HG02885 (cell line): ENCODE measurements around the gene SLC25A13.
"Not testable (repeated sequence)": the region's sequence is repeated elsewhere in the genome, so short reads cannot be mapped to it uniquely, and the experiment has no call there.

ENCODE experiments used
- ATAC-seq: cut with Tn5 transposase; IDR thresholded peaks from one replicate; pipeline ENCODE4 v1.9.1; 2021; ENCODE audit warnings: mild to moderate bottlenecking; ENCODE audit not compliant: unreplicated experiment, poor library complexity

Gene SLC25A13

DNA sequence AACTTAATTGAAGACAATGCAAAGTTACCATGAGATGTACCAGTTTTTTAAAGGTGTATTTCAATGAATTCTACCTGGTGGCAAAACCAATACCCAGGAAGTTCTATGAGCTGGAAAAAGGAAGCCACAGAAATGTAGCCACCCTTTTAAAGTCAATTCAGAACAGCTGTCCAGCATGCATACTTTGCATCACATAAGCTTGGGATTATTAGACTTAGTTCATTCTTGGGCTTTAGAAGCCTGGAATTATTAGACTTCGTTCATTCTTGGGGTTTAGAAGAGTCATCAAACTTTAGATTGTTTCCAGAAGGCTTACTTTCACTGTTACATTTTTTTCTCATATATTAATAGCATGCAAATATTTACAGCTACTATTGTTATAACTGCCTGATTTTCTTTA, 20.9 kb downstream of the SLC25A13 start:
- no peak for ATAC-seq

DNA sequence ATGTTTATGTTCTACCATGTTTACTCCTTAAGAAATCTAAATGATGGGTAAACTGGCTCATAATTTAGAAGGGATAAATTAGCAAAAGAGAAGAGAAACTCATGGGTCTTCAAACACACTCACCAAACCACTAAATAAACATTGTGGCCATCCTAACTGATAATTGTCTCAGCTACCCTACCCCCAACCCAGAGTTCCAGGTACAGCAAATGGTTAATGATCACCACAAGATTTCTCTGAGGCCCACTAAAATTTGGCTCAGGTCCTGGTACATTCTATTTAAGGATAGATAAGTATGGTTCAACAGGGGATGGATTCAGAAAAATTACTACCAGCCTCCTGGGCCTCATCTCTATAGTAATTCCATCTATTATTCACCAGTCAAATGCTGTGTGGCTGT, 21.4 kb downstream of the SLC25A13 start:
- no peak for ATAC-seq

- no peak for ATAC-seq
Measured at GRCh38 chr7:96299496-96299895, 22.4 kb downstream of the SLC25A13 start.

DNA sequence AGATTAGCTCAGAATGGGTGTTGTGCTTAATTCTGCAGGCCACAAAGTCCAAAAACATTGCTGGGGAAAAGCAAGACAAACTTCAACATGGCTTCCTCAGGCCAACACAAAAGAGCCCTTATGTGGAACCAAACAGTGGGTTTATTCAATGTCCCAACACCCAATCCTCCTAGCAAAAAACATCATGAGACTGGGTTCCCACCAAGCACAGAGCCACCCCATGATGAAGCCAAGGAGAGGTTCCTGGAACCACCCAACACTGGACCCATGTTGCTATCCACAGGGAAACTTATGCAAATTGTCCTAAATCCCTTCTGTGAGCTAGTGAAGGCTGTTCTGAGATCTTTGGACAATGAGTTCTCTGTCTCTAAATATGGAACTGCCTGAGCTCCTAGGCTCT, 24.0 kb downstream of the SLC25A13 start:
- no peak for ATAC-seq

DNA sequence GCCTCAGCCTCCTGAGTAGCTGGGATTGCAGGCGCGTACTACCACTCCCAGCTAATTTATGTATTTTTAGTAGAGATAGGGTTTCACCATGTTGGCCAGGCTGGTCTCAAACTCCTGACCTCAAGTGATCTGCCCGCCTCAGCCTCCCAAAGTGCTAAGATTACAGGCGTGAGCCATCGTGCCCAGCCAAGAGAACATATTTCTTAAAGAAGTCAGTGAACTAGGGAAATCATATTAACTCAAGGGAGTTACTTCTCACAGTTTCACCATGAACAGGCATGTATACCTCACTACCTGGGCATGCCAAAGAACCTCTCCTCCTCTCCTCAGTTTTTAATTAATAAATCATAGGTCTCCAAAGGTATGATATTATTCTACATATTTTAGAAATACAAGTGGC, 24.5 kb downstream of the SLC25A13 start:
- ATAC-seq = not testable (repeated sequence)

DNA sequence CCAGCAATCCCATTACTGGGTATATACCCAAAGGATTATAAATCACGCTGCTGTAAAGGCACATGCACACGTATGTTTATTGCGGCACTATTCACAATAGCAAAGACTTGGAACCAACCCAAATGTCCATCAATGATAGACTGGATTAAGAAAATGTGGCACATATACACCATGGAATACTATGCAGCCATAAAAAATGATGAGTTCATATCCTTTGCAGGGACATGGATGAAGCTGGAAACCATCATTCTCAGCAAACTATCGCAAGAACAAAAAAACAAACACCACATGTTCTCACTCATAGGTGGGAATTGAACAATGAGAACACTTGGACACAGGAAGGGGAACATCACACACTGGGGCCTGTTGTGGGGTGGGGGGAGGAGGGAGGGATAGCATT, 28.0 kb downstream of the SLC25A13 start:
- ATAC-seq = not testable (repeated sequence)

DNA sequence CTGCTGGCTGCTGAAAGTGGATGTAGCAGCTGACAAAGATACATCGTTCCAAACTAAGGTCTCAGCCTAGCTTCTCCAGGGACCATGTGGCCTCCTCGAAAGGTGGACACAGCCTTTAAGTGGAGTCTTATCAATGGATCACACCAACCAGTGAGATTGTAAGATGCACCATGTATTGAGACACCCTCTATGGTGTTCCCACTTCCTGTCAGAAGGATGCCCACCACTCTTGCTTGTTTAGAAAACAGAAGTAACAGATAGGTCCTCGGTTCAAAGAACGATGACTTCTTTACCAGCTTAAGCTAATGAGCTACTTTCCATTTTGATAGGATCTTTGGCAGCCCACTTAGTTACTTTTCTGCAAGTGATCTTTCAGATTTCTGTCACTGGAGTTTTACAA, 34.3 kb downstream of the SLC25A13 start:
- ATAC-seq = peak; percentile 3

GRCh38 chr7:96287132-96287531, 34.8 kb downstream of the SLC25A13 start:
- ATAC-seq = peak; percentile 37

DNA sequence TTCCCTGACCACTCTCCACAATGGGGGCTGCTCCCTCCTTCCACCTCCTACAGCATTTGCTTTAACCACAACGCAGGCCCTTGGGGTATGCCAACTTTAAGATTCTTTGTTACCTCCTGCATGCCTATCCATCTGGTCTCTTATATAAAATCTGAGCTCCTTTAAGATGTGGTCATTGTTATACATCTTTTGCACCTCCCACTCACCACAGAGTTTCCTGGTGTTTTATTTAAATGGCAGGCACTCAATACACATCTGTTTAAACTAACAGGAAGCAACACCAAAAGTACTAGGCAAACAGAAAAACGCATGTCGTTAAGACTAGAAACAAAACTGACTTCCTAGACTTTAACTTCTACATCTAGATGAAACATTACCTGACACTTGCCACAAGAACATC, 36.3 kb downstream of the SLC25A13 start:
- ATAC-seq = peak; percentile 72

GRCh38 chr7:96284835-96285234, 37.1 kb downstream of the SLC25A13 start:
- peak; percentile 73 for ATAC-seq

- ATAC-seq = no peak
Measured at GRCh38 chr7:96284240-96284639, 37.7 kb downstream of the SLC25A13 start.

GRCh38 chr7:96282835-96283234, 39.1 kb downstream of the SLC25A13 start:
- ATAC-seq = no peak

DNA sequence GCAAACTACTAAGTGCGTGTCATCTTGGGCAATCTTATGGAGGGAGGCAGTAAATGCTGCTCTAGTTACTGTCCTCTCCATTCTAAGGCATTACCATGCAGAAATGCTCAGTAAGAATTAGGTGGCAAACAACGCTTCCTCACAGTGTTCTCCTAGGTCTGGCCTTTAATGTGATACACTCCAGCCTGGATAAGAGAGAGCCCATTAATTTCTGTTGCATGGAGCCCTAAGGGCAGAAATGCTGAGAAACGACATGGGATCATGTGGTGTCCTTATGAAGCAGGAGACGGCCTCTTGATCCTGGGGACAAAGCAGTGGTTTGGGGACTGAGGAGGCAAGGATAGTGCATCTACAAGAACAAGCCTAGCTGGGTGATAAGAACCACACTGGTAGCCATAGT, 44.0 kb downstream of the SLC25A13 start:
- ATAC-seq = no peak

DNA sequence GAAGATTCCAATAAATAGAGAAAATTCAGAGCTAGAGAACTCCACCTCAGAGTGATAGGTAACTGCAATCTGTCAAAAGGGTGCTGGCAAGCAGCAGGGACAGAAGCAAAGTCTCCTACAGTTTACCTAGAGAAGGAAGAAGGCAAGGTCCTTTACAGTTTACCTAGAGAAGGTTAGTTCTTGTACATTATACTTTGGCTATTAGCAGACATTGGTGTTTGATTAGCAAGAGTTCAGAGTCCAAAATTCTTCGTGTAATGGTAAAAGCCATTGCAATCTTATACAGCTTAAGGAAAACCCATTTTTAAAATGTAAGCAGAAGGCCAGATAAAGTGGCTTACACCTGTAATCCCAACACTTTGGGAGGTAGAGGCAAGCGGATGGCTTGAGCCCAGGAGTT, 45.9 kb downstream of the SLC25A13 start:
- no peak for ATAC-seq

DNA sequence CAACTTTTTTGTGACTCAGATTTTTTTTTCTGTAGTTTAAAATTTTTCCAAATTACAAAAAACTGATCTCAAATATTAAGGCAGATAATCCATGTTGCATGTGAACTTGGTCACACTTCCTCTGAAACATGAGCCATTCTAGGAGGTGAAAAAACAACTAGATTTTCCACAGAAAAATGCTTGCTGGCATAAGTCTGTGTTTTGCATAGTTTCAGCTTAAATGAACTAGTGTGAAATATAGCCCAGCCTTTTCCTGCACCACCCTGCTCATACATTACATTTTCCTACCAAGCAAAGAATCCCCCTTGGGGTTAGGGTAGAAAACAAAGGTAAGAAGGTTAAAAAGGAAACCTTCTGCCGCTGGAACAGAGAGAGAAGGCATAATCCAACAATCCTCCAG, 48.2 kb downstream of the SLC25A13 start:
- no peak for ATAC-seq

- no peak for ATAC-seq
Measured at GRCh38 chr7:96269246-96269994, 52.5 kb downstream of the SLC25A13 start.

GRCh38 chr7:96266580-96266979, 55.3 kb downstream of the SLC25A13 start:
- no peak for ATAC-seq

- ATAC-seq = no peak
Measured at GRCh38 chr7:96266015-96266414, 55.9 kb downstream of the SLC25A13 start.

DNA sequence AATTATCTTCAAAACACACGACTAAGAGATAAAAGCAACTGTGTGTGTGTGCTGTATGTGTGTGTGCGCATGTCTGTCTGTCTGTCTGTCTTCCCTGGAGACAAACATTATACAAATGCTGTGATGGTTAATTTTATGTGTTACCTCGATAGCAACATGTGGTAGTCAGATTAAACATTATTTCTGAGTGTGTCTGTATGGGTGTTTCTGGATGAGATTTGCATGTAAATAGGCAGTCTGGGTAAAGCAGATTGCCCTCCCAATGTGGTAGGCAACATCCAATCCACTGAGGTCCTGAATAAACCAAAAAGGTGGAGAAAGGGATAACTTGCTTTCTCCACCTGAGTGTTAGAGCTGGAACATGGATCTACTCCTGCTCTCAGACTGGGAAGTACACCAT, 67.9 kb downstream of the SLC25A13 start:
- no peak for ATAC-seq

DNA sequence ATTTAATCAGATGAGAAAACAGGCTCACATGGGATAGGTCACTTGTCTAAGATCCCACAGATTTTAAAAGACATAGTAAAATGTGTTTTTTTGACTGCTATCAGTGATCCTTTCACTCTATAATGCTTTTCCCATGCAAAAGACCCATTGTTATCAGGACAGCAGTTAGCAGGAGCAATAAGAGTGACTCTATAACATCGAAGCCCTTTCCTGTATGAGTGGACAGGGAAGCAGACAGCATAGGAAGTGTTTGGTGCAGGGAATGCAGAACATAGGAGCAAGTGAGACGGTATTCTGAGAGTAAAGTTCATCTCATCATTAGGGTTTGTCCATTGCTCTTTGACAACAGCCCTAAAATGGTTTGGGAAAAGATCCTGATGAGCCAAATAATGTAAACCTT, 68.5 kb downstream of the SLC25A13 start:
- ATAC-seq = no peak

DNA sequence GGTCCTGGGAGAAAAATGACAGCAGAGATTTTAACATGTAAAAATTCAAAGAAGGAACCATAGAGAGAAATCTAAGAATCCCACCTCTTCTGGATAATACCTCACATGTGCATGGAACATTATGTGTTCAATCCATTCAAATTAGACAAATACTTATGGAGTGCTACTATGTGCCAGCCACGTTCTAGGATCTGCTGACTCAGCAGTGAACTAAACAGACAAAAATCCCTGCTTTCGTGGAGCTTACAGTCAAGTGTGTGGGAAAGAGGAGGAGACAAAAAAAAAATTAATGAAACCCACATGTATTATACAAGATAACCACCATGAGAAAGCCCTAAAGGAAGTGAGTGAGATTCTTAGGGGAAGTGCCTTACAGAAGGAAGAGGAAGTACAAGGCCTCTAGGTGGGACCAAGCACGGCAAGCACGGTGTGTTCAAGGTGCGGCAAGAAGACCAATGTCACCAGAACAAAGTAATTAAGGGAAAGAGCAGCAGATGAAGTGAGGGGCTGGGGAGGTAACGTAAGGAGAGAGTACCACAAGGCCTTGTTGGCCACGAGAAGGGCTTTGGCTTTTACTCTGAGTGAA, 71.0 kb downstream of the SLC25A13 start:
- ATAC-seq = no peak

GRCh38 chr7:96248405-96248804, 73.5 kb downstream of the SLC25A13 start:
- ATAC-seq = no peak
